ENCODE measurements around the gene PRR36. TPM values are rescaled to one million over a fixed set of nuclear protein-coding genes. Genes with fewer than 3 reads are reported as not detected.
A peak's percentile ranks its signal among the peaks of the same experiment; 100 is the strongest.

PRR36 gene
- total and polyA plus RNA-seq, 10 of the 15 experiments (the other 5 are each of a cell fraction or from before 2014, with no cell fraction given): 0.04 TPM; not detected in 9

GRCh38 chr19:7871437-7872305 is 2.5 kb downstream of the PRR36 start:
- WGBS (ENCODE audit: insufficient coverage, insufficient replicate concordance, low lambda C conversion rate, missing lambda C conversion rate): 6% methylated on average over 20 of the region's 33 CpGs
- SMC1A ChIA-PET (ENCODE audit: uncharacterized antibody, unreplicated experiment): no interaction called here
- Histone ChIP-seq H3K36me3 (ENCODE audit: control insufficient read depth in 2 of 2, insufficient read depth in 2 of 2, low read length in 1 of 2) (no peaks in the 10 kb centered on the region), H3K27me3 (replicated peaks in 1 of 2; ENCODE audit: control insufficient read depth in 2 of 2, insufficient read depth in 2 of 2, low read length in 1 of 2) (peaks cover 3% of the 10 kb centered on the region in 2 experiments; a peak in 3 of 4 replicates), H2AFZ (ENCODE audit: control insufficient read depth, low read depth, low read length) (peak overlapping the region; percentile 42; the same call in 1 of the 2 replicates), H3K4me1 (ENCODE audit: control insufficient read depth, insufficient read depth, low read length) (peaks cover 12% of the 10 kb centered on the region; the same call in 1 of the 2 replicates), H4K20me1 (ENCODE audit: control insufficient read depth, insufficient read depth) (no peaks in the 10 kb centered on the region), H3K4me2 (ENCODE audit: control insufficient read depth, insufficient read depth) (peak overlapping the region; percentile 78), H3K27ac (ENCODE audit: control insufficient read depth, insufficient read depth) (no peak overlapping the region), H3K79me2 (ENCODE audit: control insufficient read depth, insufficient read depth, low read length) (no peaks in the 10 kb centered on the region), H3K9me3 (replicated peaks; ENCODE audit: control insufficient read depth, insufficient read depth, low read length) (no peaks in the 10 kb centered on the region; the same call in 2 of the 3 replicates), H3K9ac (ENCODE audit: control insufficient read depth, insufficient read depth, low read length) (no peak overlapping the region), H3K4me3 (no peak overlapping the region)
- no TSS peak for BruUV-seq (replicated peaks)
- in situ Hi-C loops (cut with MboI) (no loop called here), intact Hi-C loops (cut with micrococcal nuclease; ENCODE audit: unreplicated experiment) (no loop called here)
- ATAC-seq (peak; percentile 47), DNase-seq (ENCODE audit: low read depth, low spot score) (peak; percentile 38), FAIRE-seq (peak; percentile 74)
- POLR2A ChIA-PET: no interaction called here
- CTCF ChIA-PET: no interaction called here
- RAD21 ChIA-PET (ENCODE audit: unreplicated experiment): no interaction called here
- peak; percentile 82 for TF ChIP-seq MEF2B (IDR thresholded peaks at IDR 0.05; ENCODE audit: partially characterized antibody, poor library complexity, severe bottlenecking)
- no peak for TF ChIP-seq CREM (IDR thresholded peaks at IDR 0.05; ENCODE audit: low read depth)
- no peak for TF ChIP-seq CUX1 (IDR thresholded peaks at IDR 0.05; ENCODE audit: insufficient replicate concordance, low read depth, low read length)
- TF ChIP-seq ASH2L (IDR thresholded peaks at IDR 0.05; ENCODE audit: borderline replicate concordance, low read depth): no peak
- TF ChIP-seq CREB1 (IDR thresholded peaks at IDR 0.05; ENCODE audit: low read depth): no peak
- no peak for TF ChIP-seq PBX3 (IDR thresholded peaks at IDR 0.05; ENCODE audit: insufficient replicate concordance, low read depth, low read length)
- no peak for TF ChIP-seq CHD1 (IDR thresholded peaks at IDR 0.05; ENCODE audit: low read depth, low read length)
- TF ChIP-seq E4F1 (IDR thresholded peaks at IDR 0.05; ENCODE audit: borderline replicate concordance, partially characterized antibody): no peak
- TF ChIP-seq RBBP5 (conservative IDR thresholded peaks at IDR 0.05): no peak
- TF ChIP-seq ELK1 (IDR thresholded peaks at IDR 0.05; ENCODE audit: low read depth, low read length): no peak
- peak; percentile 66 for TF ChIP-seq YY1 (IDR thresholded peaks at IDR 0.05; ENCODE audit: low read depth, low read length)
- TF ChIP-seq JUNB (IDR thresholded peaks at IDR 0.05): no peak
- TF ChIP-seq SMAD1 (IDR thresholded peaks at IDR 0.05; ENCODE audit: low read depth, partially characterized antibody): no peak
